ENCODE results near the gene TOX2.

- TF ChIP-seq CTCF (IDR thresholded peaks at IDR 0.05; ENCODE audit: low read depth, low read length, poor library complexity, severe bottlenecking): no peak
- TF ChIP-seq EZH2phosphoT487 (IDR thresholded peaks at IDR 0.05; ENCODE audit: borderline replicate concordance, low read length): no peak
Measured at GRCh38 chr20:44083220-44083933, 168.7 kb downstream of the TOX2 start.
